WTC11 (cell line): ENCODE measurements around the gene HS1BP3. TPM values are rescaled to one million over a fixed set of nuclear protein-coding genes. Genes with fewer than 3 reads are reported as not detected.
A peak's percentile ranks its signal among the peaks of the same experiment; 100 is the strongest.

Experiments used
- ATF6 ChIP-seq: sonication (generic); formaldehyde crosslinking; IDR thresholded peaks from 2 replicates; pipeline ENCODE4 v1.8.1; 2023; ENCODE audit warnings: mild to moderate bottlenecking, missing genetic modification reagents
- CDX4 ChIP-seq: fragments of 250-450 bp; sonication (Bioruptor Pico); IDR thresholded peaks from 2 replicates; pipeline ENCODE4 v1.9.0; 2021; ENCODE audit warnings: moderate library complexity, mild to moderate bottlenecking, inconsistent platforms, borderline replicate concordance
- E2F1 ChIP-seq: sonication (generic); formaldehyde crosslinking; IDR thresholded peaks from 2 replicates; pipeline ENCODE4 v1.8.0; 2022; ENCODE audit warnings: mild to moderate bottlenecking, missing genetic modification reagents
- E2F4 ChIP-seq: sonication (generic); formaldehyde crosslinking; IDR thresholded peaks from 2 replicates; pipeline ENCODE4 v1.8.1; 2022; ENCODE audit warnings: low read depth, mild to moderate bottlenecking, moderate library complexity, missing genetic modification reagents, borderline replicate concordance
- ESRRA ChIP-seq: sonication (generic); formaldehyde crosslinking; IDR thresholded peaks from 2 replicates; pipeline ENCODE4 v1.8.1; 2022; ENCODE audit warnings: mild to moderate bottlenecking, missing genetic modification reagents, borderline replicate concordance
- FOXP1 ChIP-seq: sonication (generic); formaldehyde crosslinking; IDR thresholded peaks from 2 replicates; pipeline ENCODE4 v1.8.0; 2022; ENCODE audit warnings: missing genetic modification reagents, mild to moderate bottlenecking, moderate library complexity, borderline replicate concordance
- GABPB1 ChIP-seq: sonication (generic); formaldehyde crosslinking; IDR thresholded peaks from 2 replicates; pipeline ENCODE4 v1.8.1; 2023; ENCODE audit warnings: mild to moderate bottlenecking, missing genetic modification reagents
- KAT7 ChIP-seq: sonication (generic); formaldehyde crosslinking; IDR thresholded peaks from 2 replicates; pipeline ENCODE4 v1.8.1; 2023; ENCODE audit warnings: missing genetic modification reagents, mild to moderate bottlenecking, borderline replicate concordance
- NFE2L1 ChIP-seq: sonication (generic); formaldehyde crosslinking; IDR thresholded peaks from 2 replicates; pipeline ENCODE4 v1.8.1; 2023; ENCODE audit warnings: missing genetic modification reagents
- SMAD4 ChIP-seq: sonication (generic); formaldehyde crosslinking; IDR thresholded peaks from 2 replicates; pipeline ENCODE4 v1.8.0; 2022; ENCODE audit warnings: mild to moderate bottlenecking, missing genetic modification reagents
- SOX15 ChIP-seq: fragments of 250-450 bp; sonication (Bioruptor Pico); IDR thresholded peaks from 2 replicates; pipeline ENCODE4 v1.9.0; 2021; ENCODE audit warnings: mild to moderate bottlenecking
- TCF7 ChIP-seq: sonication (generic); formaldehyde crosslinking; IDR thresholded peaks from 2 replicates; pipeline ENCODE4 v1.8.0; 2022; ENCODE audit warnings: mild to moderate bottlenecking, low read depth, missing genetic modification reagents, moderate library complexity
- TEAD1 ChIP-seq: sonication (generic); formaldehyde crosslinking; IDR thresholded peaks from 2 replicates; pipeline ENCODE4 v1.8.0; 2022; ENCODE audit warnings: mild to moderate bottlenecking, missing genetic modification reagents
- TP53 ChIP-seq: sonication (generic); formaldehyde crosslinking; IDR thresholded peaks from 2 replicates; pipeline ENCODE4 v1.8.1; 2023; ENCODE audit warnings: mild to moderate bottlenecking, missing genetic modification reagents
- USF1 ChIP-seq: sonication (generic); formaldehyde crosslinking; IDR thresholded peaks from 2 replicates; pipeline ENCODE4 v1.8.0; 2022; ENCODE audit warnings: mild to moderate bottlenecking, missing genetic modification reagents
- ZNF317 ChIP-seq: sonication (generic); formaldehyde crosslinking; IDR thresholded peaks from 2 replicates; pipeline ENCODE4 v1.8.1; 2023; ENCODE audit warnings: low read depth, mild to moderate bottlenecking, moderate library complexity, missing genetic modification reagents, borderline replicate concordance
- ZNF396 ChIP-seq: fragments of 250-450 bp; sonication (Bioruptor Pico); IDR thresholded peaks from 2 replicates; pipeline ENCODE4 v1.8.0; 2021; ENCODE audit warnings: mild to moderate bottlenecking, moderate library complexity, borderline replicate concordance
- ZNF532 ChIP-seq: fragments of 250-450 bp; sonication (Bioruptor Pico); IDR thresholded peaks from 2 replicates; pipeline ENCODE4 v1.9.0; 2021; ENCODE audit warnings: mild to moderate bottlenecking, borderline replicate concordance
- total RNA-seq: library from RNA; stranded (reverse); gene quantifications from 3 replicates; pipeline ENCODE4 v1.2.3, GENCODE V29; 2021
- TF ChIP-seq, protein P1 (sequence below): sonication (generic); formaldehyde crosslinking; IDR thresholded peaks from 2 replicates; pipeline ENCODE4 v1.8.1; 2022; ENCODE audit warnings: mild to moderate bottlenecking, missing genetic modification reagents, moderate library complexity, borderline replicate concordance
- TF ChIP-seq, protein P2 (sequence below): sonication (generic); formaldehyde crosslinking; IDR thresholded peaks from 2 replicates; pipeline ENCODE4 v1.8.1; 2023; ENCODE audit warnings: mild to moderate bottlenecking, missing genetic modification reagents, moderate library complexity
- TF ChIP-seq, protein P3 (sequence below): sonication (generic); formaldehyde crosslinking; IDR thresholded peaks from 2 replicates; pipeline ENCODE4 v1.8.1; 2023; ENCODE audit warnings: mild to moderate bottlenecking, moderate library complexity, missing genetic modification reagents

Gene HS1BP3
- total RNA-seq, 1 experiment from 2014 or later: 17.9 TPM

DNA sequence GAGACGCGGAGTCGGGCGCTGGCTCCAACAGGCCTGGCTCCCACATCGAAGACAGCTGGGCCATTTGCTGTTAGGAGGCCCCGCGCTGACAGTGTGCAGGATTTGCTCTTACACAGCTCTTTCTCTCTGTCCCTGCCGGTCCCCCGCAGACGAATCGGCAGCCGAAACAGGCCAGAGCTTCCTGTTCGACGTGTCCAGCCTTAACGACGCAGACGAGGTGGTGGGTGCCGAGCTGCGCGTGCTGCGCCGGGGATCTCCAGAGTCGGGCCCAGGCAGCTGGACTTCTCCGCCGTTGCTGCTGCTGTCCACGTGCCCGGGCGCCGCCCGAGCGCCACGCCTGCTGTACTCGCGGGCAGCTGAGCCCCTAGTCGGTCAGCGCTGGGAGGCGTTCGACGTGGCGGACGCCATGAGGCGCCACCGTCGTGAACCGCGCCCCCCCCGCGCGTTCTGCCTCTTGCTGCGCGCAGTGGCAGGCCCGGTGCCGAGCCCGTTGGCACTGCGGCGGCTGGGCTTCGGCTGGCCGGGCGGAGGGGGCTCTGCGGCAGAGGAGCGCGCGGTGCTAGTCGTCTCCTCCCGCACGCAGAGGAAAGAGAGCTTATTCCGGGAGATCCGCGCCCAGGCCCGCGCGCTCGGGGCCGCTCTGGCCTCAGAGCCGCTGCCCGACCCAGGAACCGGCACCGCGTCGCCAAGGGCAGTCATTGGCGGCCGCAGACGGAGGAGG, 19.6 kb upstream of the HS1BP3 start (continued):
- TF ChIP-seq ZNF532 (no peak), TCF7 (CRISPR knock-in tag) (peak; percentile 79; the same call in 1 of the 2 replicates), FOXP1 (CRISPR knock-in tag) (peak; percentile 13; the same call in 1 of the 2 replicates), ZNF396 (CRISPR knock-in tag) (no peak), TEAD1 (CRISPR knock-in tag) (no peak), TP53 (CRISPR knock-in tag) (0 out of 2 replicates have a peak, but pooled peaks have one; percentile 32), SOX15 (CRISPR knock-in tag) (no peak), NFE2L1 (CRISPR knock-in tag) (peak; percentile 19; the same call in 1 of the 2 replicates), CDX4 (CRISPR knock-in tag) (no peak), E2F1 (CRISPR knock-in tag) (no peak), USF1 (no peak), KAT7 (CRISPR knock-in tag) (no peak), E2F4 (CRISPR knock-in tag) (no peak), ESRRA (CRISPR knock-in tag) (no peak), ZNF317 (CRISPR knock-in tag) (no peak), GABPB1 (no peak), ATF6 (CRISPR knock-in tag) (no peak), SMAD4 (no peak)
- TF ChIP-seq, protein P1, sequence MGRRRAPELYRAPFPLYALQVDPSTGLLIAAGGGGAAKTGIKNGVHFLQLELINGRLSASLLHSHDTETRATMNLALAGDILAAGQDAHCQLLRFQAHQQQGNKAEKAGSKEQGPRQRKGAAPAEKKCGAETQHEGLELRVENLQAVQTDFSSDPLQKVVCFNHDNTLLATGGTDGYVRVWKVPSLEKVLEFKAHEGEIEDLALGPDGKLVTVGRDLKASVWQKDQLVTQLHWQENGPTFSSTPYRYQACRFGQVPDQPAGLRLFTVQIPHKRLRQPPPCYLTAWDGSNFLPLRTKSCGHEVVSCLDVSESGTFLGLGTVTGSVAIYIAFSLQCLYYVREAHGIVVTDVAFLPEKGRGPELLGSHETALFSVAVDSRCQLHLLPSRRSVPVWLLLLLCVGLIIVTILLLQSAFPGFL (CRISPR knock-in tag): no peak
- TF ChIP-seq, protein P2, sequence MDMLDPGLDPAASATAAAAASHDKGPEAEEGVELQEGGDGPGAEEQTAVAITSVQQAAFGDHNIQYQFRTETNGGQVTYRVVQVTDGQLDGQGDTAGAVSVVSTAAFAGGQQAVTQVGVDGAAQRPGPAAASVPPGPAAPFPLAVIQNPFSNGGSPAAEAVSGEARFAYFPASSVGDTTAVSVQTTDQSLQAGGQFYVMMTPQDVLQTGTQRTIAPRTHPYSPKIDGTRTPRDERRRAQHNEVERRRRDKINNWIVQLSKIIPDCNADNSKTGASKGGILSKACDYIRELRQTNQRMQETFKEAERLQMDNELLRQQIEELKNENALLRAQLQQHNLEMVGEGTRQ (CRISPR knock-in tag): peak; percentile 25; the same call in 1 of the 2 replicates
- TF ChIP-seq, protein P3, sequence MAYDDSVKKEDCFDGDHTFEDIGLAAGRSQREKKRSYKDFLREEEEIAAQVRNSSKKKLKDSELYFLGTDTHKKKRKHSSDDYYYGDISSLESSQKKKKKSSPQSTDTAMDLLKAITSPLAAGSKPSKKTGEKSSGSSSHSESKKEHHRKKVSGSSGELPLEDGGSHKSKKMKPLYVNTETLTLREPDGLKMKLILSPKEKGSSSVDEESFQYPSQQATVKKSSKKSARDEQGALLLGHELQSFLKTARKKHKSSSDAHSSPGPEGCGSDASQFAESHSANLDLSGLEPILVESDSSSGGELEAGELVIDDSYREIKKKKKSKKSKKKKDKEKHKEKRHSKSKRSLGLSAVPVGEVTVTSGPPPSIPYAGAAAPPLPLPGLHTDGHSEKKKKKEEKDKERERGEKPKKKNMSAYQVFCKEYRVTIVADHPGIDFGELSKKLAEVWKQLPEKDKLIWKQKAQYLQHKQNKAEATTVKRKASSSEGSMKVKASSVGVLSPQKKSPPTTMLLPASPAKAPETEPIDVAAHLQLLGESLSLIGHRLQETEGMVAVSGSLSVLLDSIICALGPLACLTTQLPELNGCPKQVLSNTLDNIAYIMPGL (CRISPR knock-in tag): no peak
